ENCODE results near the gene LRIT2. TPM values are rescaled to one million over a fixed set of nuclear protein-coding genes. Genes with fewer than 3 reads are reported as not detected.
"Not testable (repeated sequence)": the region's sequence is repeated elsewhere in the genome, so short reads cannot be mapped to it uniquely, and the experiment has no call there.

The LRIT2 gene
- total RNA-seq, 4 donors from 2014 or later, result not detected

DNA sequence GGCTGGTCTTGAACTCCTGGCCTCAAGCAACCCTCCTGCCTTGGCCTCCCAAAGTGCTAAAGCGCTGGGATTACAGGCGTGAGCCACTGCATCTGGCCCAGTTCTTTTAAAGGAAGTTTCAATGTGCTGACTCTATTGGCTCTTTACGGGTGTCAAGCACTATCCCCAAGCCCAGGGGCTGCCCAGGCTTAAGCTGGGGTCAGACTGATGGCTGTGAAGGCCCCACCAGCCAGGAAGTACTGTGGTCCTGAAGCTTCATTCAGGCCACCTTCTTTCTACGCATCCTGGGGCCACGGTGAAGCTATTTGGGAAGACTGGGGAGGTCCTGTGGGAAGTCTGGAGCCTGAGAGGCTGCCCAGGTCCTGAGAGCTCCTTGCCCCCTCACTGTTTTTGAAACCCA is 43.7 kb downstream of the LRIT2 start:
- no peaks in the 10 kb centered on the region for H3K27me3 ChIP-seq
- H3K9me3 ChIP-seq, result no peaks in the 10 kb centered on the region
- H3K36me3 ChIP-seq, result no peaks in the 10 kb centered on the region
- DNase-seq, result no peak
- in situ Hi-C loops (cut with MboI; ENCODE audit: low sequenced_read_pairs in 4 of 4) (no loop called here), intact Hi-C loops (cut with DNase I; ENCODE audit: low total_unique reads) (no loop called here)
- no peak for ATAC-seq
- TF ChIP-seq POLR2A (IDR thresholded peaks at IDR 0.05), result no peak
- TF ChIP-seq, protein P1, sequence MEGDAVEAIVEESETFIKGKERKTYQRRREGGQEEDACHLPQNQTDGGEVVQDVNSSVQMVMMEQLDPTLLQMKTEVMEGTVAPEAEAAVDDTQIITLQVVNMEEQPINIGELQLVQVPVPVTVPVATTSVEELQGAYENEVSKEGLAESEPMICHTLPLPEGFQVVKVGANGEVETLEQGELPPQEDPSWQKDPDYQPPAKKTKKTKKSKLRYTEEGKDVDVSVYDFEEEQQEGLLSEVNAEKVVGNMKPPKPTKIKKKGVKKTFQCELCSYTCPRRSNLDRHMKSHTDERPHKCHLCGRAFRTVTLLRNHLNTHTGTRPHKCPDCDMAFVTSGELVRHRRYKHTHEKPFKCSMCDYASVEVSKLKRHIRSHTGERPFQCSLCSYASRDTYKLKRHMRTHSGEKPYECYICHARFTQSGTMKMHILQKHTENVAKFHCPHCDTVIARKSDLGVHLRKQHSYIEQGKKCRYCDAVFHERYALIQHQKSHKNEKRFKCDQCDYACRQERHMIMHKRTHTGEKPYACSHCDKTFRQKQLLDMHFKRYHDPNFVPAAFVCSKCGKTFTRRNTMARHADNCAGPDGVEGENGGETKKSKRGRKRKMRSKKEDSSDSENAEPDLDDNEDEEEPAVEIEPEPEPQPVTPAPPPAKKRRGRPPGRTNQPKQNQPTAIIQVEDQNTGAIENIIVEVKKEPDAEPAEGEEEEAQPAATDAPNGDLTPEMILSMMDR (IDR thresholded peaks at IDR 0.05 in 4 of 5, conservative IDR thresholded peaks at IDR 0.05 in 1 of 5), result no peak
- H3K4me3 ChIP-seq, result no peak overlapping the region
- no peaks in the 10 kb centered on the region for H3K4me1 ChIP-seq
- H3K27ac ChIP-seq, result no peak overlapping the region

DNA sequence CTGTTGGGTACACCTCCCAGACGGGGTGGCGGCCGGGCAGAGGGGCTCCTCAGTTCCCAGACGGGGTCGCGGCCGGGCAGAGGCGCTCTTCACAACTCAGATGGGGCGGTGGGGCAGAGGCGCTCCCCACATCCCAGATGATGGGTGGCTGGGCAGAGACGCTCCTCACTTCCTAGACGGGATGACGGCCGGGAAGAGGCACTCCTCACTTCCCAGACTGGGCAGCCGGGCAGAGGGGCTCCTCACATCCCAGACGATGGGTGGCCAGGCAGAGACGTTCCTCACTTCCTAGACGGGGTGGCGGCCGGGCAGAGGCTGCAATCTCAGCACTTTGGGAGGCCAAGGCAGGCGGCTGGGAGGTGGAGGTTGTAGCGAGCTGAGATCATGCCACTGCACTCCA is 45.0 kb downstream of the LRIT2 start:
- H3K36me3 ChIP-seq; H3K9me3 ChIP-seq; H3K4me1 ChIP-seq; H3K27me3 ChIP-seq; in situ Hi-C loops (cut with MboI; ENCODE audit: low sequenced_read_pairs in 4 of 4); H3K27ac ChIP-seq; ATAC-seq; DNase-seq; intact Hi-C loops (cut with DNase I; ENCODE audit: low total_unique reads); H3K4me3 ChIP-seq: not testable (repeated sequence)

DNA sequence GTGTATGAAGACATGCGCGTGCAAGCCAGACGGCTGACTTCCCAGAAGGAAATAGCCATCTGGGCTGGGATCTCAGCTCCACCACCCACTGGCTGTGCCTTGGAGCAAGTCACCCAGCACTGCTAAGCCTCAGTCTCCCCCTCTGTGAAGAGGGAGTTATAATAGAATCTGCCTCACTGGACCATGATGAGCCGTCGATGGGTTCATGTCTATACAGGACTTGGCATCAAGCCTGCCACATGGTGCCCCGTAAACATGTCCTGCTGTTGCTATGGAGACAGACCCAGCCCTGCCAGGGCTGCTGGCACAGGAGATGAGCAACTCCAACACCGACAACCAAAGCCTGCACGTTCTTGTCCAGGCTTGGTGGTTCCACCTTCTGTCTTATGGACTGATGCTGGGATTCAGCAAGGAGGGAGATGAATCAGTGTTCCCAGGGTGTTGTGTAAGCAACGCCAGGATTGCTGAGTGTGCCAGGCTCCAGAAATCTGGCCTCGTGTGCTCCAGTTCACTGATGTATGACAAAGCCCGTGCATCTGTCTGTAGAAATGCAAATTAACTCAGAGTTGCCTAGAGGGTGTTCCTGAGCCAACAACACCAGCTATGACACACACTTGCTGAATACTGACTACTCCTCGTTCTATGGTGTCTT is 46.2 kb downstream of the LRIT2 start:
- no peaks in the 10 kb centered on the region for H3K4me1 ChIP-seq
- H3K27ac ChIP-seq, result no peak overlapping the region
- TF ChIP-seq, protein P1 (IDR thresholded peaks at IDR 0.05 in 4 of 5, conservative IDR thresholded peaks at IDR 0.05 in 1 of 5), result no peak
- TF ChIP-seq POLR2A (IDR thresholded peaks at IDR 0.05), result no peak
- DNase-seq, result no peak
- H3K27me3 ChIP-seq, result no peaks in the 10 kb centered on the region
- intact Hi-C loops (cut with DNase I; ENCODE audit: low total_unique reads), result no loop called here
- H3K9me3 ChIP-seq, result no peaks in the 10 kb centered on the region
- H3K4me3 ChIP-seq, result no peak overlapping the region
- no peak for ATAC-seq
- in situ Hi-C loops (cut with MboI; ENCODE audit: low sequenced_read_pairs in 4 of 4), result no loop called here
- no peaks in the 10 kb centered on the region for H3K36me3 ChIP-seq

DNA sequence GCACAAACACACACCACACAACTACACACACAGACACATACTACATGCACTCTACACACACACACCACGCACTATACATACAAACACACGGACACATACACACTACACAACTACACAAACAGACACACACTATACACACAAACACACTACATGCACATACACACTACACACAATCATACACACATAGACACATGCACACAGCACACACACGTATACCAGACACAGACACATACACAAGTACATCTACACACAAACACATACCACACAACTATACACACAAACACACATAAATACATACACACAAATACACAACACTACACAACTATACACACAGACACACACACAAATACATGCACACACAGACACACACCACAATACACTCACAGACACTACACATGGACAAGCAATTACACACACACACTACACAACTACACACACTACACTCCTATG is 47.2 kb downstream of the LRIT2 start:
- Histone ChIP-seq H3K4me3 (no peak overlapping the region), H3K27me3 (no peaks in the 10 kb centered on the region), H3K36me3 (no peaks in the 10 kb centered on the region), H3K9me3 (no peaks in the 10 kb centered on the region), H3K4me1 (no peaks in the 10 kb centered on the region), H3K27ac (no peak overlapping the region)
- TF ChIP-seq POLR2A (IDR thresholded peaks at IDR 0.05), result no peak
- TF ChIP-seq, protein P1 (IDR thresholded peaks at IDR 0.05 in 4 of 5, conservative IDR thresholded peaks at IDR 0.05 in 1 of 5), result no peak
- intact Hi-C loops (cut with DNase I; ENCODE audit: low total_unique reads), result no loop called here
- DNase-seq (no peak), ATAC-seq (no peak)
- in situ Hi-C loops (cut with MboI; ENCODE audit: low sequenced_read_pairs in 4 of 4), result no loop called here

DNA sequence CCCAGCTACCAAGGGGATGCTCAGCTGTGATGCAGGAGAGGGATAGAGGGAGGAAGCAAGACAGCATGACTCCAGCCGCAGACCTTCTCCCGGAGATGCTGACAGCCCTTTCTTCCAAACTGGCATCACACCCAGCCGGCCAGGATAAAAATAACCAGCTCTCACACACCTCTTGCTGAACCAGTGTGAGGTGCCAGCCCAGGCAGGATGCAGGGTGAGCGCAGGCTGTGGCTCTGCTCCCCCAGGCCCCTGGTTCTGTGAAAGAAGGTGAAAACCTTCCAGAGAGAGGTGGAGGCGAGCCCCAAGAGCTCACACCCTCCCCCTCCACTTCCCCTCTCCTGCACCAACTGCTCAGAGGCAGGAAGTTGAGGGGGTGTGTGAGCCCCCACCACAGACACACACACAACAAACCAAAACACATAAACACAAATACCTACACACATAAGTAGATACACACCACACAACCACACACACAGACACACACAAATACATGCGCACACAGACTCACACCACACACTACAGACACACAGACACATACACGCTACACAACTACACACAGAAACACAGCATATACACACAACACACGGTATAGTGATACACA is 47.7 kb downstream of the LRIT2 start:
- ATAC-seq (no peak), DNase-seq (no peak)
- in situ Hi-C loops (cut with MboI; ENCODE audit: low sequenced_read_pairs in 4 of 4) (no loop called here), intact Hi-C loops (cut with DNase I; ENCODE audit: low total_unique reads) (no loop called here)
- no peaks in the 10 kb centered on the region for H3K36me3 ChIP-seq
- no peaks in the 10 kb centered on the region for H3K4me1 ChIP-seq
- no peak overlapping the region for H3K27ac ChIP-seq
- H3K9me3 ChIP-seq, result no peaks in the 10 kb centered on the region
- TF ChIP-seq, protein P1 (IDR thresholded peaks at IDR 0.05 in 4 of 5, conservative IDR thresholded peaks at IDR 0.05 in 1 of 5), result no peak
- no peak for TF ChIP-seq POLR2A (IDR thresholded peaks at IDR 0.05)
- no peak overlapping the region for H3K4me3 ChIP-seq
- no peaks in the 10 kb centered on the region for H3K27me3 ChIP-seq
